HEK293 (cell line): ENCODE measurements around the gene ANO6.

Experiments used
- CTCF ChIA-PET: fragments of 350-600 bp; formaldehyde crosslinking; extraction: SDS; loops from one replicate; lab custom pipeline; 2021; ENCODE audit warnings: antibody characterized with exemption; lab: Yijun Ruan, JAX
- POLR2A ChIA-PET: fragments of 300-600 bp; formaldehyde crosslinking; extraction: SDS; loops from one replicate; lab custom pipeline; 2020; ENCODE audit warnings: antibody characterized with exemption, inconsistent platforms; lab: Yijun Ruan, JAX
- H3K27ac ChIP-seq: fragments of 200-500 bp; sonication (Bioruptor generic); 2 replicates; pipeline ENCODE4 v1.5.1; 2014; ENCODE audit warnings: low read depth, low read length, control low read depth, inconsistent platforms; ENCODE audit errors: extremely low read depth
- H3K36me3 ChIP-seq, 2 experiments: fragments of 200-500 bp in 1 of 2; sonication (Bioruptor generic) in 1 of 2; 1 replicate in 1 of 2; 2 replicates in 1 of 2; pipeline ENCODE4 v1.5.1; 2014 to 2017; ENCODE audit warnings: inconsistent platforms in 2 of 2, low read length in 2 of 2; ENCODE audit not compliant: control insufficient read depth in 2 of 2, insufficient read depth in 1 of 2
- H3K4me1 ChIP-seq: fragments of 200-500 bp; sonication (Bioruptor generic); 2 replicates; pipeline ENCODE4 v1.5.1; 2014; ENCODE audit warnings: mild to moderate bottlenecking, low read length, inconsistent platforms; ENCODE audit not compliant: control insufficient read depth, insufficient read depth
- H3K4me3 ChIP-seq: 2 replicates; pipeline ENCODE4 v1.5.1; 2011; ENCODE audit warnings: low read depth, mild to moderate bottlenecking, control low read depth, low read length, moderate library complexity
- H3K9me3 ChIP-seq: fragments of 200-500 bp; sonication (Bioruptor generic); 2 replicates; pipeline ENCODE4 v1.5.1; 2014; ENCODE audit warnings: low read depth, low read length, inconsistent platforms; ENCODE audit not compliant: control insufficient read depth, insufficient read depth
- GLIS2 ChIP-seq: fragments of 450-650 bp; formaldehyde crosslinking; IDR thresholded peaks from 2 replicates; pipeline ENCODE4 v1.5.1; 2016; ENCODE audit warnings: missing biosample characterization, missing genetic modification characterization
- KLF16 ChIP-seq: fragments of 450-650 bp; formaldehyde crosslinking; IDR thresholded peaks from 2 replicates; pipeline ENCODE4 v1.5.1; 2017; ENCODE audit warnings: missing biosample characterization, missing genetic modification characterization
- MZF1 ChIP-seq: fragments of 450-650 bp; formaldehyde crosslinking; IDR thresholded peaks from 2 replicates; pipeline ENCODE4 v1.5.1; 2017; ENCODE audit warnings: missing biosample characterization, missing genetic modification characterization, borderline replicate concordance
- SCRT1 ChIP-seq: fragments of 450-650 bp; formaldehyde crosslinking; IDR thresholded peaks from 2 replicates; pipeline ENCODE4 v1.5.1; 2016; ENCODE audit warnings: missing biosample characterization, missing genetic modification characterization, borderline replicate concordance
- SETDB1 ChIP-seq: IDR thresholded peaks from one replicate; pipeline ENCODE4 v1.6.1; 2017; ENCODE audit warnings: mild to moderate bottlenecking, low read length, moderate library complexity, mixed read lengths; ENCODE audit not compliant: insufficient read length
- YY1 ChIP-seq: fragments of 450-650 bp; formaldehyde crosslinking; IDR thresholded peaks from 2 replicates; pipeline ENCODE4 v1.5.1; 2018; ENCODE audit warnings: missing biosample characterization, missing genetic modification characterization
- ZBTB10 ChIP-seq: fragments of 450-650 bp; formaldehyde crosslinking; IDR thresholded peaks from 2 replicates; pipeline ENCODE4 v1.5.1; 2016; ENCODE audit warnings: missing biosample characterization, missing genetic modification characterization
- ZBTB17 ChIP-seq: fragments of 450-650 bp; formaldehyde crosslinking; IDR thresholded peaks from 2 replicates; pipeline ENCODE4 v1.5.1; 2016; ENCODE audit warnings: missing biosample characterization, missing genetic modification characterization
- ZBTB21 ChIP-seq: fragments of 450-650 bp; formaldehyde crosslinking; IDR thresholded peaks from 2 replicates; pipeline ENCODE4 v1.5.1; 2017; ENCODE audit warnings: missing biosample characterization, missing genetic modification characterization
- ZBTB8A ChIP-seq: fragments of 450-650 bp; formaldehyde crosslinking; IDR thresholded peaks from 2 replicates; pipeline ENCODE4 v1.5.1; 2016; ENCODE audit warnings: missing biosample characterization, missing genetic modification characterization
- ZFP3 ChIP-seq: fragments of 450-650 bp; formaldehyde crosslinking; IDR thresholded peaks from 2 replicates; pipeline ENCODE4 v1.5.1; 2016; ENCODE audit warnings: low read depth, missing biosample characterization, missing genetic modification characterization
- ZFP37 ChIP-seq: fragments of 450-650 bp; formaldehyde crosslinking; IDR thresholded peaks from 2 replicates; pipeline ENCODE4 v1.5.1; 2016; ENCODE audit warnings: missing biosample characterization, missing genetic modification characterization
- ZFP69B ChIP-seq: fragments of 450-650 bp; formaldehyde crosslinking; IDR thresholded peaks from 2 replicates; pipeline ENCODE4 v1.5.1; 2016; ENCODE audit warnings: missing biosample characterization, missing genetic modification characterization
- ZIC2 ChIP-seq: fragments of 450-650 bp; formaldehyde crosslinking; IDR thresholded peaks from 2 replicates; pipeline ENCODE4 v1.5.1; 2016; ENCODE audit warnings: missing biosample characterization, missing genetic modification characterization
- ZNF10 ChIP-seq: fragments of 450-650 bp; formaldehyde crosslinking; IDR thresholded peaks from 2 replicates; pipeline ENCODE4 v1.5.1; 2017; ENCODE audit warnings: missing biosample characterization, missing genetic modification characterization
- ZNF114 ChIP-seq: fragments of 450-650 bp; formaldehyde crosslinking; IDR thresholded peaks from 2 replicates; pipeline ENCODE4 v1.5.0; 2017; ENCODE audit warnings: missing biosample characterization, missing genetic modification characterization
- ZNF121 ChIP-seq: fragments of 450-650 bp; formaldehyde crosslinking; IDR thresholded peaks from 2 replicates; pipeline ENCODE4 v1.5.1; 2016; ENCODE audit warnings: missing biosample characterization, missing genetic modification characterization
- ZNF140 ChIP-seq: fragments of 450-650 bp; formaldehyde crosslinking; IDR thresholded peaks from 2 replicates; pipeline ENCODE4 v1.5.1; 2016; ENCODE audit warnings: missing biosample characterization, missing genetic modification characterization
- ZNF248 ChIP-seq: fragments of 450-650 bp; formaldehyde crosslinking; IDR thresholded peaks from 2 replicates; pipeline ENCODE4 v1.5.1; 2017; ENCODE audit warnings: missing biosample characterization, missing genetic modification characterization
- ZNF280C ChIP-seq: fragments of 450-650 bp; formaldehyde crosslinking; IDR thresholded peaks from 2 replicates; pipeline ENCODE4 v1.5.1; 2016; ENCODE audit warnings: missing biosample characterization, missing genetic modification characterization
- ZNF335 ChIP-seq: fragments of 450-650 bp; formaldehyde crosslinking; conservative IDR thresholded peaks from 2 replicates; pipeline ENCODE4 v1.5.1; 2016; ENCODE audit warnings: missing biosample characterization, missing genetic modification characterization
- ZNF37A ChIP-seq: fragments of 450-650 bp; IDR thresholded peaks from 2 replicates; pipeline ENCODE4 v1.5.1; 2018; ENCODE audit warnings: missing biosample characterization, missing genetic modification characterization
- ZNF433 ChIP-seq: fragments of 450-650 bp; formaldehyde crosslinking; IDR thresholded peaks from 2 replicates; pipeline ENCODE4 v1.5.1; 2016; ENCODE audit warnings: missing biosample characterization, missing genetic modification characterization, low read depth
- ZNF510 ChIP-seq: fragments of 450-650 bp; formaldehyde crosslinking; IDR thresholded peaks from 2 replicates; pipeline ENCODE4 v1.5.1; 2018; ENCODE audit warnings: mild to moderate bottlenecking, missing genetic modification characterization, missing biosample characterization; ENCODE audit not compliant: insufficient replicate concordance
- ZNF530 ChIP-seq: fragments of 450-650 bp; formaldehyde crosslinking; IDR thresholded peaks from 2 replicates; pipeline ENCODE4 v1.5.1; 2016; ENCODE audit warnings: low read depth, missing biosample characterization, missing genetic modification characterization
- ZNF645 ChIP-seq: fragments of 450-650 bp; formaldehyde crosslinking; IDR thresholded peaks from 2 replicates; pipeline ENCODE4; 2016; ENCODE audit warnings: missing biosample characterization, missing genetic modification characterization
- ZNF654 ChIP-seq: fragments of 450-650 bp; formaldehyde crosslinking; IDR thresholded peaks from 2 replicates; pipeline ENCODE4 v1.5.1; 2016; ENCODE audit warnings: low read depth, missing biosample characterization, missing genetic modification characterization
- ZNF830 ChIP-seq: fragments of 450-650 bp; IDR thresholded peaks from 2 replicates; pipeline ENCODE4 v1.5.0; 2018; ENCODE audit warnings: missing biosample characterization, missing genetic modification characterization, low read depth, mild to moderate bottlenecking, moderate library complexity
- ZNF837 ChIP-seq: fragments of 450-650 bp; formaldehyde crosslinking; IDR thresholded peaks from 2 replicates; pipeline ENCODE4 v1.5.1; 2016; ENCODE audit warnings: missing biosample characterization, missing genetic modification characterization
- ZSCAN16 ChIP-seq: fragments of 450-650 bp; formaldehyde crosslinking; IDR thresholded peaks from 2 replicates; pipeline ENCODE4 v1.5.1; 2016; ENCODE audit warnings: missing biosample characterization, missing genetic modification characterization

Gene ANO6

GRCh38 chr12:45214749-45215418 lies 1.0 kb upstream of the ANO6 start:
- Histone ChIP-seq H3K9me3 (no peaks in the 10 kb centered on the region), H3K4me3 (peak overlapping the region; percentile 78), H3K4me1 (0 out of 2 replicates have a peak, but pooled peaks cover 2% of the 10 kb centered on the region), H3K27ac (peak overlapping the region; percentile 98), H3K36me3 (no peaks in the 10 kb centered on the region)
- CTCF ChIA-PET: interaction anchor here (0.9 to 1.8 kb wide), 8 partner anchors 9 to 174 kb away, joined by 3 to 10 read pairs (median 4); no protein-coding TSS in a partner anchor
- POLR2A ChIA-PET: interaction anchor here (0.8 to 2.2 kb wide), 5 partner anchors 14 to 515 kb away, joined by 3 to 16 read pairs (median 3); partner anchors contain the start of gene ARID2
- no peak for TF ChIP-seq ZNF280C
- TF ChIP-seq ZFP3: no peak
- TF ChIP-seq ZNF654: 0 out of 2 replicates have a peak, but pooled peaks have one; percentile 3
- TF ChIP-seq MZF1 (tag by site-specific recombination): no peak
- TF ChIP-seq ZNF830 (tag by site-specific recombination): no peak
- TF ChIP-seq ZNF433 (tag by site-specific recombination): no peak
- TF ChIP-seq ZNF510: no peak
- no peak for TF ChIP-seq ZBTB21 (tag by site-specific recombination)
- TF ChIP-seq ZNF140 (tag by site-specific recombination): no peak
- TF ChIP-seq ZNF10: no peak
- TF ChIP-seq SCRT1 (tag by site-specific recombination): no peak
- 0 out of 2 replicates have a peak, but pooled peaks have one; percentile 17 for TF ChIP-seq ZNF121 (tag by site-specific recombination)
- no peak for TF ChIP-seq ZNF530 (tag by site-specific recombination)

GRCh38 chr12:45216230-45216982 lies 511 bp downstream of the ANO6 start:
- H3K36me3 ChIP-seq: no peaks in the 10 kb centered on the region
- peak overlapping the region; percentile 78 for H3K4me3 ChIP-seq
- no peaks in the 10 kb centered on the region for H3K9me3 ChIP-seq
- H3K27ac ChIP-seq: peak overlapping the region; percentile 98
- 0 out of 2 replicates have a peak, but pooled peaks cover 2% of the 10 kb centered on the region for H3K4me1 ChIP-seq
- ChIA-PET CTCF (interaction anchor here (0.6 to 1.2 kb wide), 4 partner anchors 16 to 173 kb away, joined by 4 to 7 read pairs (median 4); no protein-coding TSS in a partner anchor), POLR2A (interaction anchor here (0.9 to 2.2 kb wide), 3 partner anchors 17 to 52 kb away, joined by 5 to 16 read pairs (median 6); no protein-coding TSS in a partner anchor)
- TF ChIP-seq ZNF335 (tag by site-specific recombination) (peak; percentile 92), ZNF37A (tag by site-specific recombination) (no peak), ZBTB10 (peak; percentile 27; the same call in 1 of the 2 replicates), ZNF645 (tag by site-specific recombination) (no peak), GLIS2 (tag by site-specific recombination) (peak; percentile 89), YY1 (tag by site-specific recombination) (0 out of 2 replicates have a peak, but pooled peaks have one; percentile 27), ZNF114 (tag by site-specific recombination) (no peak), ZSCAN16 (tag by site-specific recombination) (no peak), ZBTB17 (tag by site-specific recombination) (peak; percentile 89), KLF16 (tag by site-specific recombination) (peak; percentile 6; the same call in 1 of the 2 replicates), ZNF837 (tag by site-specific recombination) (no peak), ZIC2 (tag by site-specific recombination) (peak; percentile 74), ZBTB8A (tag by site-specific recombination) (peak; percentile 82), SETDB1 (no peak), ZNF248 (tag by site-specific recombination) (no peak), ZFP69B (no peak), ZFP37 (tag by site-specific recombination) (peak; percentile 8; the same call in 1 of the 2 replicates)
